Glomerular visceral epithelial cell (primary cell): ENCODE data around the gene SUGCT.
"Not testable (repeated sequence)": the region's sequence is repeated elsewhere in the genome, so short reads cannot be mapped to it uniquely, and the experiment has no call there.

Source experiments
- DNase-seq: peaks from one replicate; pipeline ENCODE4 v3.0.0-alpha.2; 2016; ENCODE audit errors: extremely low spot score

The SUGCT gene

DNA sequence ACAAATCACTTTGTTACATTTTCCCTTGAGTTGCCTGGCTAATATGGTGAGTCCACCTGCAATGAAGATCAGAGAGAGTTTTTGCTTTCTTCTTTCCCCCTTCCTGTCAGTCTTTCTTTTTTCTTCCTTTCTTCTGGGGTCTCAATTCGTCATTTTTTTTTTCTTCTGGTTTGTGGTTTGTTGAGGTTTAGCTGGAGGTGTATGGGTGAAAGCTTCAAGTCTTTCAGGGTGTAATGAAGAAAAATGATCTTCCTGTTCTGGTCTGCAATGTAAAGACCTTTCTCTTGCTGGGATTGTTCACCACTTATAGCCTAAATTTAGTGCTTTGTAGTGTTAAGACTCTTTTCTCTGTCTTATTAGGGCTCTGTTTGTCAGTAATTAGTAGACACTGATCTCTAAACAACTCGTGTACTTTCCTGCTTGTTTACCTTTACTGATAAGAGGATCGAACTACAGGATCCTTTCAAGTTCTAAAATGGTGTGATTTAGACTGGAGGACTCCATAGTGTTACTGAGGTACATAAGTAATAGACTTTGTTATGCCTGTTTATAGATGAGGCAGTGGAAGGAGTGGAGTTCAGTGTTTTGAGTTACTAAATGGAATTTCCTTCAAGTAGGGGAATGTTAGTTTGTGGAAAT lies 129.1 kb downstream of the SUGCT start:
- DNase-seq = no peak

GRCh38 chr7:40267583-40267982 lies 132.8 kb downstream of the SUGCT start:
- no peak for DNase-seq

GRCh38 chr7:40268810-40269209 lies 134.0 kb downstream of the SUGCT start:
- not testable (repeated sequence) for DNase-seq

- DNase-seq = no peak
Measured at GRCh38 chr7:40276061-40276460, 141.3 kb downstream of the SUGCT start.

DNA sequence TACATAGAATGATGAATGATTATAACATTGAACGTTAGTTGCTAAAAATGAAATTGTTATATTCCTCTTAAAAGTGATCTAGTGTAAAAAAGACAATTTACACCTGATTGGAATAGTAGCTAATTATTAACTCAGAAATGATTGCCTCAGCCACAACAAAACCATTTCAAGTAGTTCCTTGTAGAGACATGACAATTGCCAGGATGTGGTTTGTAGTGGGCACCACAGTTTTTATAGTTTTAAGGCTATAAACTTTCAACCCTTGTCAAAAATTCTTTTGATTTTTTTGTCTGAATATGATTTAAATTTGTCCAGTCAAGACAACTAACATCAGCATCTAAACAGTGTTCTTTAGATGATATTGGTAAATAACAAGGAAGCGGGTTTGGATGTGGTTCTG lies 145.2 kb downstream of the SUGCT start:
- DNase-seq = peak; percentile 41

GRCh38 chr7:40282858-40283257 lies 148.1 kb downstream of the SUGCT start:
- DNase-seq = no peak

GRCh38 chr7:40283391-40283790 lies 148.6 kb downstream of the SUGCT start:
- DNase-seq = no peak

- no peak for DNase-seq
Measured at GRCh38 chr7:40288827-40289226, 154.0 kb downstream of the SUGCT start.

- peak; percentile 42 for DNase-seq
Measured at GRCh38 chr7:40297741-40298311, 163.0 kb downstream of the SUGCT start.

GRCh38 chr7:40298421-40298820 lies 163.6 kb downstream of the SUGCT start:
- DNase-seq = peak; percentile 80

DNA sequence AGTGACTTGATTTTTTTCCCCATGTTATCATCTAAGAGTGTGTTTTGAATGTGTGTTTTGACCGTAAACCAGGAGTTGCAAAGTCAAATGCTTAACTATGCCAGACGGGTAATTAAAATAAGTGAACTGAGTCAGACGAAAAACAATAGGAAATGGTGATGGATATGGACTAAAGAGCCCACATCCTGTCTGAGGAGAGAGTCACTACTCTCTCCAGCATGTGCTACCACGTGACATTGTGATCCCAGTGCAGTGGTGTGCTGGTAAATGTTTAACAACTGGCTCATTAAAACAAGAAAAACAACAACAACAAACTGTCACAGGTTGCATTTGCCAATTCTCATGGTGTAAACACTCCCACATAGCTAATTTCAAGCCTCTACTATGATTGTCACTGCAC lies 164.3 kb downstream of the SUGCT start:
- DNase-seq = peak; percentile 86

GRCh38 chr7:40300146-40300670 lies 165.4 kb downstream of the SUGCT start:
- peak; percentile 36 for DNase-seq

- DNase-seq = peak; percentile 54
Measured at GRCh38 chr7:40301486-40302068, 166.8 kb downstream of the SUGCT start.

DNA sequence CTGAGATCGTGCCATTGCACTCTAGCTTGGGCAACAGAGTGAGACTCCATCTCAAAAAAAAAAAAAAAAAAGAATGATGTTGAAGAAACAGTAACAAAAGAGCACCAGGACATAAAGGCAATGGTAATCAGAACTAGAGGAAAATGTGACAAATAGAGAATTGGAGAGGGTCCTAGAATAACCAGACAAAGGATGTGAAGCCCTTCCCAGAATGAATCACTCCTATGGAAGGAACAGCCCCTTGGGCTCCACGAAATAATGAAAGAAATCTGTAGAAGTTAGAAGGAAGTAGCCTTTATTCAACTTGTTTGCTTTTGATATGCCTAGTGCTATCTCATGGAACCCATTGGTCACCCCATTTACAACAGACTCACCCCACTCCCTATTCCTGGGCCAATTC lies 169.2 kb downstream of the SUGCT start:
- no peak for DNase-seq

GRCh38 chr7:40305229-40305628 lies 170.4 kb downstream of the SUGCT start:
- DNase-seq = peak; percentile 54

DNA sequence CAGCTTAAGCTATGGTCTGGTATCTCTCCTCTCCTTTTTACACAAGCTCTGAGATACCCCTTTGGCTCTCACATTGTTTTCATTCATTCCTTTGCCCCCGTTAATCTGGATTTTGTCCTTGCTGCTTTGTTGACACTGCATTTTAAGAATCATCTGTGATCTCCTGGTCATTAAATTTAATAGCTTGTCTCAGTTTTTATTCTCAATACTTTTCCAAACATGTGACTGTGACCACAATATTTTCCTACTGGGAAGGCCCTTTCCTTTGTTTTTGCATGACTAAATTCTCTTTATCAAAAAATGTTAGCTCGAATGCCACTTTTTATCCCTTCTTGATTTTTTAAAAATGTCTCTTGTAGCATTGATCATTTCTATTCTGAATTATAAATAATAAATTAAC lies 171.2 kb downstream of the SUGCT start:
- no peak for DNase-seq

- peak; percentile 29 for DNase-seq
Measured at GRCh38 chr7:40306596-40306995, 171.8 kb downstream of the SUGCT start.

- peak; percentile 48 for DNase-seq
Measured at GRCh38 chr7:40310258-40310657, 175.5 kb downstream of the SUGCT start.

- no peak for DNase-seq
Measured at GRCh38 chr7:40311307-40311706, 176.5 kb downstream of the SUGCT start.

DNA sequence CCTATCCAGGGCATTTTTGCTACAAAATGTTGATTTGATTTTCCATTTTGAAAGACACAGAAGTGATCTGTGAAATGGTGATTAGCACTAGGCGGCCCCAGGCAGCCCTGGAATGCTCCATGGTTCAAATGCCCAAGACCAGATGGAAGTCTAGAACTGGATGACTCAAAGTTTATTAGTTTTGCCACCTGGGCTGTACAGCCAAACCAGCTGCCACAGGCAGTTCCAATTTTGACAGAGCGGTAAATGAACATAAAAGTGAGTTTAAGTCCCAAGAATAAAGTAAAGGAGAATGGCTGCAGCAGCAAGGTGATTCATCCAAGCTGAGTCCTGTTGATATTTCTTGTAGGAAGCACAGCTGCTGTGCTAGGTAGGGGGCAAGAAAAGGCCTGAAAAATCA lies 180.5 kb downstream of the SUGCT start:
- peak; percentile 48 for DNase-seq

GRCh38 chr7:40316176-40316575 lies 181.4 kb downstream of the SUGCT start:
- no peak for DNase-seq

GRCh38 chr7:40324914-40325313 lies 190.1 kb downstream of the SUGCT start:
- no peak for DNase-seq

- DNase-seq = no peak
Measured at GRCh38 chr7:40327113-40327512, 192.3 kb downstream of the SUGCT start.
